GM12865 (cell line): Measurements from ENCODE around the gene SLC41A3.

Experiments used
- DNase-seq: peaks from one replicate; pipeline ENCODE4 v3.0.0; 2010; ENCODE audit warnings: low read depth
- H3K4me3 ChIP-seq: 2 replicates; pipeline ENCODE4 v1.5.1; 2011; ENCODE audit warnings: mild to moderate bottlenecking, low read depth, low read length, control low read depth
- TF ChIP-seq, protein P1 (sequence below): IDR thresholded peaks from 2 replicates; pipeline ENCODE4 v1.5.1; 2011; ENCODE audit warnings: low read length, control low read depth, low read depth, inconsistent platforms; ENCODE audit not compliant: insufficient read depth; ENCODE audit errors: missing control alignments

Gene SLC41A3

DNA sequence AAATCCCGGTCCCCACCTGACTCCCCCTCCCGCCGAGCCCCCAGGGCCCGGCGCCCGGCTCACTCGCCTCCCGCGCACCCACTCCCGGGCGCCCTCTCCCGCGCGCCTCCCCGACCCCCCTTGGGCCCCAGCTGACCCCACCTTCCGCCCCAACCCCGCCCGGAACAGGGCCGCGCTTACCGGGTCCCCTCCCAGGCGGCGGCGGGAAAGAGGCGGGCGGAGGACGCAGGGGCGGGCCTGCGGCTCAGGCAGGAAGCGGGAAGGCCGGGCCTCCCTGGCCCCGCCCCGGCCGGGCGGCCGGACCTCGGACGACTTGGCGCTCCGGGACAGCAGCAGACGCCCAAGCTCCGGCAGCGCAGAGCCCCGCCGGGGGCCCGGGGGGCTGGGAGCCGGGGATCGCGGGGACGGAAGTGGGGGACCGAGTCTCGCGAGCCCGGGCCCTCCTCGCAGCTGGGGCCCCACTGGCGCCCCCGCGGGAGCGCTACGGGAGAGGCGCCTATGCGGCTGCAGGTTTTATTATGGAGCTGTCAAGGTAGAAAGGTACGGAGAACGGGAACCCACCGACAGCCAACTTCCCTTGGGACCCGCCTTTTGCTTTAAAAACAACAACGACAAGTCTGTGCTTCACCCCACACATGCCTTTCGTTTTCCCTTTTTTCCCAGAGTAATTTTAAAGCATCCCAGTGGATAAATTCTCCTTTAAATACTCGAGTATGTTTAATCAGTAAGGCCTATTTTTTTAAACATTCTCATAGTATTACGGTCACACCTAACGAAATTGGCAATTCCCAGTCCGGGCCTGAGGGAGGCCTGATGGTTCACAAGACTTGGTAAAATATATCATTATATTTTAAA is at the start of gene SLC41A3:
TSS of gene SLC41A3 (minus strand) at position 212 of the 855 bp plus-strand sequence. CDS start 15,905 bp downstream, outside the sequence.
- DNase-seq, result peak; percentile 94
- H3K4me3 ChIP-seq, result peak within 1 kb of the TSS; percentile 92
- TF ChIP-seq, protein P1, sequence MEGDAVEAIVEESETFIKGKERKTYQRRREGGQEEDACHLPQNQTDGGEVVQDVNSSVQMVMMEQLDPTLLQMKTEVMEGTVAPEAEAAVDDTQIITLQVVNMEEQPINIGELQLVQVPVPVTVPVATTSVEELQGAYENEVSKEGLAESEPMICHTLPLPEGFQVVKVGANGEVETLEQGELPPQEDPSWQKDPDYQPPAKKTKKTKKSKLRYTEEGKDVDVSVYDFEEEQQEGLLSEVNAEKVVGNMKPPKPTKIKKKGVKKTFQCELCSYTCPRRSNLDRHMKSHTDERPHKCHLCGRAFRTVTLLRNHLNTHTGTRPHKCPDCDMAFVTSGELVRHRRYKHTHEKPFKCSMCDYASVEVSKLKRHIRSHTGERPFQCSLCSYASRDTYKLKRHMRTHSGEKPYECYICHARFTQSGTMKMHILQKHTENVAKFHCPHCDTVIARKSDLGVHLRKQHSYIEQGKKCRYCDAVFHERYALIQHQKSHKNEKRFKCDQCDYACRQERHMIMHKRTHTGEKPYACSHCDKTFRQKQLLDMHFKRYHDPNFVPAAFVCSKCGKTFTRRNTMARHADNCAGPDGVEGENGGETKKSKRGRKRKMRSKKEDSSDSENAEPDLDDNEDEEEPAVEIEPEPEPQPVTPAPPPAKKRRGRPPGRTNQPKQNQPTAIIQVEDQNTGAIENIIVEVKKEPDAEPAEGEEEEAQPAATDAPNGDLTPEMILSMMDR, result peak; percentile 50

DNA sequence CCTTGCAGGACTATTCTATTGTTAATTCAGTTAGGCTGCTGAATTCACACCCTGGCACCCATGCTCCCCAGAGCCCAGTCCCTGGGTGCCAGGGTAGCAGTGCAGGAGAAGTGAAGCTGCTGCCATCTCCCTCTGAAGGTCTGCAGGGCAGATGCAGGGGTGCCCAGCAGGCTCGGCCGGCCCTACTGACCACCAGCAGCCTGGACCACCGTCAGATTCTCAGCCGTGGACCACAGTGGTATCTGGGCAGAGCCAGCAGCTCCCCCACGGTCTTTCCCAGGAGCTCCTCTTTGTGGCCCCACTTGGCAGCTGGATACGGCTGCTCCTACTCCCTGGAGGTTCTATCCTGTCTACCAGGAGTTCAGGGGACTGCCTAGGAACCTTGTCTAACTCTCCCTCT is 49.7 kb upstream of the SLC41A3 start:
- no peak for DNase-seq
- TF ChIP-seq, protein P1, result no peak

DNA sequence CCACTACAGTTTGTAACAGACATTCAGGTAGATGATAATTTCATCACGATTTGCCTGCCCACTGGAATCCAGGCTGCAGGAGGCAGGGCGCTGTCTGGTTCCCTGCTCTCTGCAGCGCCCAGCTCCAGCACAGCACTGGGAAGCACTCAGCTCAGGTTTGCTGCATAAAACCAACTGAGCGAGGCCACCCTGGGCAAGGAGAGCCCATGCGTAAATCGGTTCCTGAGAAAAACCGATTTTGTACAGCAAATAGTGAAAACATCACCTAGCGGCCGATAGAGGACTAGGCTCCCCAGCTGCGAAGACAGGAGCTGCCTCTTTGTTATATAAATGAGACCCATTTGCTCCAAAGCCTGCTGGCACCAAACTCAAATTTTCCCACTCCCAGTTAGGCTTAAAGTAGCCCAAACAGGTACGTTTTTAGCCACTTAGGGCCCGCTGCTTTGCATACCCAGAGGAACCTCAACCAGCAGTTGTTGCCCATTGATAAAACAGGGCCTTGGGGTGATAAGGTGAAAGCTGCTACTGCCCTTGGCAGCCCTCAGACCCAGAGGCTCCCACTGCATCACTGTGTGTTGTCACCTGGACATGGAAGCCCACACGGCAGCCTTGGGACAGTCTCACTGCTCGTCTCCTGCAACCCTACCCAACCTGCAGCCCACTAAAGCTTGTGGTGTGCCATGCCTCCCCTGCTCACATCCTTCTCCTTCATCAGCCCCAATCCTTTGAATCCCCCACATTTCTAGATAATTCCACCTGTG is 49.0 kb upstream of the SLC41A3 start:
- TF ChIP-seq, protein P1, result peak; percentile 34
- no peak for DNase-seq
- no peak overlapping the region for H3K4me3 ChIP-seq

More for the DNA sequence above, 49.7 kb upstream of the SLC41A3 start:
- H3K4me3 ChIP-seq, result no peak overlapping the region

DNA sequence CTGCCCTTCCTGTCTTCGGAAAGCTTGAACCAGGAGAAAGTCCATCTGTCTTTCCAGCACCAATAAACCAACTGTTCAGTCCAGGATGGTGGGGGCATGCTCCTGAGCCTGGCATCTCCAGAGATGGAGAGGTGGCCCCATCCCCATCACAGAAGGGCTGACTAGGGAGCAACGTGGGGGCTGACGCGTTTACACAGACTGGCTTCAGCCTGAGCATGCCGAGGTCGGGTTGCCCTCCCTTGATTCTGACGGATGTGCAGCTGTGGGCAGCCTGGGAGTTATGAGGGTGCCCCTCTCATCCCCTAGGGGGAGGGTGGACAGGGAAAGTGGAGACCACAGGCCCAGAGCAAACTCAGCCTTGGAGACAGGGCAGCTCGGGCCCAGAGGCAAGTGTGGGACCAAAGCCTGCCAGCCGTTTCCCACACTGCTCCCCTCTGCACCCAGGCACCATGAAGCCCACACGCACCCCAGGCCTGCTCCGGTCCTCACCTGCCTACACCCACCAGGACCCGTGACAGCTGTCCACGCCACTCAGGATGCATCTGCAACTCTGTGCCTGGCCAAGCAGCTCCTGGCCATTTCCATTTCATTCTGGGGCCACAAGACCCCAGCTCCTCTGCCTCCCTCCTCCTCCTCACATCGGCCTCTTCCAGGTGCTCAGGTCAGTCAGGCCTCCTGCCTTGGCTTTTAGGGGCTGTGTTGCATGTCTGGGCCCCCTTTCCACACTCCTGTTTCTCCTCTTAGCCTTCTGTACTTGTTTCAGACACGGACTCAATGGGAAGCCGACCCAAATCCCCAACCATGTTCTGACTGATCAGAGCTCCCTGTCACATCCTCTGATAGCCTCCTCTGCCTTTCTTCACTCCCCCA is 48.2 kb upstream of the SLC41A3 start:
- no peak overlapping the region for H3K4me3 ChIP-seq
- TF ChIP-seq, protein P1, result no peak
- DNase-seq, result no peak

DNA sequence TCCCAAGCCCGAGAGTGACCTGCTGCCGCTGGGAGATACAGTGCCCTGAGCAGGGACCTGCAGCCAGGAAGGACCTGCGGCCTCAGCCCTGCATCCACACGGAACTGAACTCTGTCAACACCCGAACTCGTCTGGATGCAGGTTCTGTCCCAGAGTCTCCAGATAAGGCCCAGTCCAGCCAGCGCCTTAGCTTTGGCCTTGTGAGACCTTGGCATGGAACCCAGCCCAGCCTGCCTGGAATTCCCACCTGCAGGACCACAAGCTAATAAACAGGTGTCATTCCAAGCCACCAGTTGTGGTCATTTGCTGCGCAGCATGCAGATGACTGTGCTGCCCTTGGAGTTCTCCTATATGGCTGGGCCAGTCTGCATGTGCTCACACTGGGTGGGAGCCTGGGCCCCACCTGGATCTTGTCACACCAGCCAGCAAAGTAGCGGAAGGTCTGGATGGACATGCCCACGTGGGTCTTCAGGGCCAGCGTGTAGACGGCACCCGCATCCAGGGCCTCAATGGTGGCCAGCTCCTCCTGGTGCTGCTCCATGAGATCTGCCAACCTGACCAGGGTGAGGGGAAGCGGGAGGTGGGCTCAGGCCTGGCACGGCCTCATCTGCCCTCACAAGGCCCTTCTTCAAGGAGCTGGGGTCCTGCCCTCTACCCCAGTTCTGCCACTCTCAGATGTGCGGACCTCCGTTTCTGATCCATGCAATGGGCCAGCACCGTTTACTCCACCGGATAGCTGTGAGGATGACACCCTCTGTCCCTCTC is 47.2 kb upstream of the SLC41A3 start:
- no peak overlapping the region for H3K4me3 ChIP-seq
- TF ChIP-seq, protein P1, result no peak
- no peak for DNase-seq
